NT2/D1 (cell line): ENCODE measurements around the gene SLC35G4.

ENCODE experiments used
- SUZ12 ChIP-seq: IDR thresholded peaks from 2 replicates; pipeline ENCODE4 v1.6.1; 2011; ENCODE audit not compliant: insufficient read length, insufficient read depth; ENCODE audit errors: extremely low read depth
- YY1 ChIP-seq: IDR thresholded peaks from 2 replicates; pipeline ENCODE4 v1.6.1; 2011; ENCODE audit not compliant: insufficient read length, insufficient read depth
- ZNF274 ChIP-seq: IDR thresholded peaks from 2 replicates; pipeline ENCODE4 v1.6.1; 2011; ENCODE audit warnings: mild to moderate bottlenecking, low read depth, low read length

GRCh38 chr18:11577271-11578112 is 31.9 kb upstream of the SLC35G4 start:
- no peak for TF ChIP-seq YY1
- TF ChIP-seq SUZ12 = no peak
- no peak for TF ChIP-seq ZNF274
